HepG2 (cell line): ENCODE data around the gene BGN. TPM values are rescaled to one million over a fixed set of nuclear protein-coding genes. Genes with fewer than 3 reads are reported as not detected.

Source experiments
- ARID3A ChIP-seq: IDR thresholded peaks from 2 replicates; pipeline ENCODE4 v1.6.1; 2012; ENCODE audit warnings: low read depth, low read length, improper control_type of control experiment
- CBFB ChIP-seq: sonication (generic); formaldehyde crosslinking; IDR thresholded peaks from 2 replicates; pipeline ENCODE4 v1.4.0; 2020; ENCODE audit warnings: missing genetic modification reagents
- CREBL2 ChIP-seq: sonication (generic); formaldehyde crosslinking; IDR thresholded peaks from 2 replicates; pipeline ENCODE4 v1.8.1; 2023; ENCODE audit warnings: missing genetic modification reagents, mild to moderate bottlenecking, borderline replicate concordance
- HMGA1 ChIP-seq: sonication (generic); formaldehyde crosslinking; conservative IDR thresholded peaks from 2 replicates; pipeline ENCODE4 v1.4.0; 2020; ENCODE audit warnings: missing genetic modification reagents
- HNF4A ChIP-seq: sonication (generic); formaldehyde crosslinking; IDR thresholded peaks from 2 replicates; pipeline ENCODE4 v1.4.0; 2020; ENCODE audit warnings: missing genetic modification reagents
- ISX ChIP-seq: sonication (generic); formaldehyde crosslinking; conservative IDR thresholded peaks from 2 replicates; pipeline ENCODE4 v1.5.0; 2020; ENCODE audit warnings: missing genetic modification reagents
- MLLT10 ChIP-seq: sonication (generic); formaldehyde crosslinking; IDR thresholded peaks from 2 replicates; pipeline ENCODE4 v1.4.0; 2020; ENCODE audit warnings: missing genetic modification reagents
- NFAT5 ChIP-seq: sonication (generic); formaldehyde crosslinking; IDR thresholded peaks from 2 replicates; pipeline ENCODE4 v1.4.0; 2020; ENCODE audit warnings: missing genetic modification reagents
- NFE2L1 ChIP-seq: sonication (generic); formaldehyde crosslinking; IDR thresholded peaks from 2 replicates; pipeline ENCODE4 v1.4.0; 2020; ENCODE audit warnings: missing genetic modification reagents, mild to moderate bottlenecking, borderline replicate concordance
- NFKBIZ ChIP-seq: IDR thresholded peaks from 2 replicates; pipeline ENCODE4 v1.6.1; 2018; ENCODE audit warnings: missing genetic modification reagents, missing compliant biosample characterization
- NFRKB ChIP-seq: fragments of 450-650 bp; IDR thresholded peaks from 2 replicates; pipeline ENCODE4 v1.6.1; 2017
- PPARG ChIP-seq: conservative IDR thresholded peaks from 2 replicates; pipeline ENCODE4 v1.6.1; 2016; ENCODE audit warnings: missing biosample characterization, missing genetic modification reagents
- RAD21 ChIP-seq: fragments of 450-650 bp; formaldehyde crosslinking; IDR thresholded peaks from 2 replicates; pipeline ENCODE4 v1.5.0; 2020; ENCODE audit warnings: mild to moderate bottlenecking
- RFXANK ChIP-seq: IDR thresholded peaks from 2 replicates; pipeline ENCODE4 v1.6.1; 2016
- SMARCE1 ChIP-seq: fragments of 450-650 bp; IDR thresholded peaks from 2 replicates; pipeline ENCODE4 v1.6.1; 2017; ENCODE audit warnings: borderline replicate concordance
- SNAPC2 ChIP-seq: sonication (generic); formaldehyde crosslinking; IDR thresholded peaks from 2 replicates; pipeline ENCODE4 v1.8.1; 2022; ENCODE audit warnings: mild to moderate bottlenecking, missing genetic modification reagents
- ZNF276 ChIP-seq: sonication (generic); formaldehyde crosslinking; IDR thresholded peaks from 2 replicates; pipeline ENCODE4 v1.4.0; 2020; ENCODE audit warnings: mild to moderate bottlenecking, low read depth, missing genetic modification reagents
- ZNF326 ChIP-seq: sonication (generic); formaldehyde crosslinking; IDR thresholded peaks from 2 replicates; pipeline ENCODE4 v1.4.0; 2020; ENCODE audit warnings: missing genetic modification reagents, borderline replicate concordance
- ZNF33A ChIP-seq: sonication (generic); formaldehyde crosslinking; IDR thresholded peaks from 2 replicates; pipeline ENCODE4 v1.5.1; 2020; ENCODE audit warnings: missing genetic modification reagents, mild to moderate bottlenecking, moderate library complexity, borderline replicate concordance
- ZNF383 ChIP-seq: sonication (generic); formaldehyde crosslinking; IDR thresholded peaks from 2 replicates; pipeline ENCODE4 v1.4.0; 2020; ENCODE audit warnings: missing genetic modification reagents, mild to moderate bottlenecking, borderline replicate concordance
- ZNF740 ChIP-seq: sonication (generic); formaldehyde crosslinking; IDR thresholded peaks from 2 replicates; pipeline ENCODE4 v1.4.0; 2020; ENCODE audit warnings: missing genetic modification reagents
- polyA plus RNA-seq, 8 experiments: library from polyadenylated mRNA; depleted of rRNA in 3 of 8; stranded (reverse) in 7 of 8; unstranded in 1 of 8; fragments of >200 nt; fragmentation: Illumina TruSeq in 4 of 8; extraction: Trizol in 4 of 8; gene quantifications; 2 replicates each; pipeline versions ENCODE4 v1.2.1 to v1.2.3, GENCODE V29; 2011 to 2016; ENCODE audit warnings: low read depth in 4 of 8, missing spikeins in 1 of 8, mixed read lengths in 1 of 8; ENCODE audit not compliant: insufficient read depth in 1 of 8
- total RNA-seq, 5 experiments: library from RNA; depleted of rRNA; stranded (reverse); fragments of >200 nt; fragmentation: Illumina TruSeq; extraction: Trizol; gene quantifications; 2 replicates each; pipeline ENCODE4 v1.2.3, GENCODE V29; 2016; ENCODE audit warnings: low read depth in 1 of 5

BGN gene
- total and polyA plus RNA-seq, 2 of the 13 experiments (the other 11 are each of a cell fraction or from before 2014, with no cell fraction given), result 0.18 to 0.63 TPM

- TF ChIP-seq SMARCE1 (no peak), HNF4A (CRISPR knock-in tag) (peak; percentile 53), NFKBIZ (CRISPR knock-in tag) (no peak), ARID3A (no peak), ZNF326 (no peak), PPARG (peak; percentile 81), NFRKB (no peak), RFXANK (CRISPR knock-in tag) (no peak), NFE2L1 (no peak), CBFB (CRISPR knock-in tag) (no peak), ZNF276 (no peak), SNAPC2 (CRISPR knock-in tag) (0 out of 2 replicates have a peak, but pooled peaks have one; percentile 40), CREBL2 (CRISPR knock-in tag) (no peak), HMGA1 (CRISPR knock-in tag) (no peak), NFAT5 (CRISPR knock-in tag) (no peak), ZNF33A (CRISPR knock-in tag) (no peak), MLLT10 (CRISPR knock-in tag) (no peak), ZNF740 (no peak), RAD21 (no peak), ZNF383 (CRISPR knock-in tag) (no peak), ISX (CRISPR knock-in tag) (no peak)
Measured at GRCh38 chrX:153488231-153488914, 6.4 kb upstream of the BGN start (continued).
